Activated naive CD8-positive, alpha-beta T cell treated with anti-CD3 and anti-CD28 coated beads, Interleukin-2, amount 10 ng/mL, durations not matched to agents 7 days and 5 days (primary cell): Measurements from ENCODE around the gene GNB1. TPM values are rescaled to one million over a fixed set of nuclear protein-coding genes. Genes with fewer than 3 reads are reported as not detected.
"Not testable (repeated sequence)": the region's sequence is repeated elsewhere in the genome, so short reads cannot be mapped to it uniquely, and the experiment has no call there.

Source experiments
- ATAC-seq: fragments of 150-1000 bp; cut with Tn5 transposase; one replicate; pipeline ENCODE4 v1.10.0; 2021; ENCODE audit warnings: low read depth, moderate library complexity
- POLR2A ChIA-PET: fragments of 350-600 bp; sonication (Branson Sonifier 250); formaldehyde crosslinking; loops from one replicate; lab custom pipeline; 2021; ENCODE audit warnings: antibody characterized with exemption; lab: Charles Lee
- DNase-seq: peaks from one replicate; pipeline ENCODE4 v3.0.0; 2021
- H3K27ac Mint-ChIP-seq: one replicate; pipeline ENCODE4 v1.8.0; 2022; ENCODE audit warnings: mild to moderate bottlenecking, mixed read lengths
- H3K27me3 Mint-ChIP-seq: one replicate; pipeline ENCODE4 v1.8.0; 2022; ENCODE audit warnings: mild to moderate bottlenecking, moderate library complexity, mixed read lengths
- H3K36me3 Mint-ChIP-seq: one replicate; pipeline ENCODE4 v1.8.0; 2021; ENCODE audit warnings: mild to moderate bottlenecking, mixed read lengths
- H3K4me1 Mint-ChIP-seq: one replicate; pipeline ENCODE4 v1.8.0; 2021; ENCODE audit warnings: mixed read lengths
- H3K4me3 Mint-ChIP-seq: one replicate; pipeline ENCODE4 v1.8.0; 2022; ENCODE audit warnings: mild to moderate bottlenecking, moderate library complexity, mixed read lengths
- H3K9me3 Mint-ChIP-seq: one replicate; pipeline ENCODE4 v1.8.0; 2021; ENCODE audit warnings: mixed read lengths
- total RNA-seq, 2 experiments: library from RNA; stranded (reverse); gene quantifications; one replicate each; pipeline ENCODE4 v1.2.3, GENCODE V29; 2021

Gene GNB1
- total RNA-seq, 2 experiments from 2014 or later, result 353 to 372 TPM

DNA sequence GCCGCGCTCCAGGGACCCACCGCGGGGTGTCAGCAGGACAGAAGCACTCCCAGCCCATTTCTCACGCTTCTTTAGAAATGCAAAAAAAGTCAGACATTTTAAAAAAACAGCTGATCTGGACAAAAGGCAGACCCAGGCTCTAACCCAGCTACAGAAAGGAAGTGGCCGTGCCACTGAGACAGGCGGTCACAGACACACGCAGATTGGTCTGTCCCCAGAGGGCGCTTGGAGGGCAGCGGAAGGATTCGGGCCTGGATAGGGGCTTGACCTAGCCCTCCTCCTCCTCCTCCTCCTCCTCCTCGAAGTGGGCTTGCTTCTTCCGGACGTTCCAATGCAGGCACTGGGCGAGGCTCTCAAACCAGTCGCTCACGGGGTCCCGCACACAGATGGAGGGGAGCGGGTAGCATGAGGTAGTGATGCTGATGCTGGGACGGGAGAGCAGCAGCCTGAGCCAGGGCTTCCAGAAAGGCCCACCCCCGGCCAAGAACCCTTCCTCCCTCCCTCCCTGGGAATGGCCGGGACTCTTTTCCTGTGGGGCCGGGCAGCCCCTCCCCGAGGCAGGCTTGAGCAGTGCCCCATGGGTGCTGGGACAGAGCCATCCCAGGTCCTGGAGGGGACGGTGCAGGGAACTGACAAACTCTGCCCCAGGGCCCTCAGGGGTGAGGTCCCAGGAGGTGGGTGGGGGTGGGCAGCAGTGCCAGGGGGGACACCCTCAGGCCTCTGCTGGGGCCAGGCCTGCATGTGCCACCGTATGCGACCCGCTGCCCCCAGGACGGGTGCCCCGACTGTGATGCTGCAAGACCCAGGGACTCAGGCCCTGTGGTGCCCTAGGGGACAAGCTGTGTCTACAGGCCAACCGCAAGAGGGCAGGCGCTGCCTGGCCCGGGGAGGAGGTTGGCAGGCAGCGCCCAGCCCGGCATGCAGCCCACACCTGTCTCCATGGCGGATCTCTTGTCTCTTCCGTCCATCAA lies 138.0 kb downstream of the GNB1 start:
- no peak for ATAC-seq
- Mint-ChIP-seq H3K4me1 (peaks cover 1% of the 10 kb centered on the region), H3K27ac (no peak overlapping the region), H3K27me3 (no peaks in the 10 kb centered on the region), H3K9me3 (no peaks in the 10 kb centered on the region), H3K4me3 (no peak overlapping the region), H3K36me3 (peaks cover 2% of the 10 kb centered on the region)
- DNase-seq, result no peak
- POLR2A ChIA-PET, result no interaction called here

DNA sequence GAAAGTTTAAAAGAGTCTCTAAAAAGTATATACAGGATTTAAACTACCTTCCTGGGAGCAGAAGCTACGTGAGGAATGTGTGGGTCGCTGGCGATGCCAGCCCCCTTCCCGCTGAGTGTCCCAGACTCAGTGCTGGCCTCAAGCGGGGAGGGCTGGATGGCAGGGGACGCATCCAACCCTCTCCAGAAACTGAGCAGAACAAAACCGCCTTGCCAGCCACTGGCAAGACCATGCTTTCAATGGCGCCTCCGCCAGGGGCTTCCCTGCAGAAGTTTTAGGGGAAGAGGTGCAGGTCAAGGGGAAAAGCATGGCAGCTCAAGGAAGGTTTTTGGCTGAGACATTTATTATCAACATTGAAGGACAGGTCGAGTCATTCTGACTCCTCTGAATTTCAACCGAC lies 138.7 kb downstream of the GNB1 start:
- ATAC-seq, result no peak
- H3K27me3 Mint-ChIP-seq, result no peaks in the 10 kb centered on the region

DNA sequence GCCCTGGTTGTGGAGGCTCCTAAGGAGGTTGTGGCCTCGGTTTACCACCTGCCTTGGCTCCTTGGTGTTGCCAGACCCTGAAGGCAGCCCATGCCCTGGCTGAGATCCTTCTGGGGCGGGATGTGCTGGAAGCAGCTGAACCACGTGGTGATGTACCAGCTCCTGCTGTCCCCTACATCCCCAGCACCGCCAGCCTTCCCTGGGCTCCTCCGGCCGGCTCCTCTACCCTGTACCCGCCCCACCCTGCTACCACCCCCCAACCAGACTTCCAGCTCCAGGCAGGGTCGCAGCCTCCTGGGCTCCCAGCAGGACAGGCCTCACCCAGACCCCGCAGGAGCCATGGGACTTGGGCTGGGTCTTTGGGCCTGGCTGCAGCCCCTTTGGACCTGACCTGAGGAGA lies 140.9 kb downstream of the GNB1 start:
- H3K4me3 Mint-ChIP-seq, H3K27me3 Mint-ChIP-seq, H3K4me1 Mint-ChIP-seq, DNase-seq, POLR2A ChIA-PET, H3K27ac Mint-ChIP-seq, H3K9me3 Mint-ChIP-seq, ATAC-seq, H3K36me3 Mint-ChIP-seq: not testable (repeated sequence)

More for the DNA sequence above, 138.7 kb downstream of the GNB1 start:
- POLR2A ChIA-PET, result no interaction called here
- Mint-ChIP-seq H3K4me3 (no peak overlapping the region), H3K27ac (no peak overlapping the region), H3K9me3 (no peaks in the 10 kb centered on the region), H3K36me3 (peaks cover 2% of the 10 kb centered on the region), H3K4me1 (peaks cover 1% of the 10 kb centered on the region)
- no peak for DNase-seq

DNA sequence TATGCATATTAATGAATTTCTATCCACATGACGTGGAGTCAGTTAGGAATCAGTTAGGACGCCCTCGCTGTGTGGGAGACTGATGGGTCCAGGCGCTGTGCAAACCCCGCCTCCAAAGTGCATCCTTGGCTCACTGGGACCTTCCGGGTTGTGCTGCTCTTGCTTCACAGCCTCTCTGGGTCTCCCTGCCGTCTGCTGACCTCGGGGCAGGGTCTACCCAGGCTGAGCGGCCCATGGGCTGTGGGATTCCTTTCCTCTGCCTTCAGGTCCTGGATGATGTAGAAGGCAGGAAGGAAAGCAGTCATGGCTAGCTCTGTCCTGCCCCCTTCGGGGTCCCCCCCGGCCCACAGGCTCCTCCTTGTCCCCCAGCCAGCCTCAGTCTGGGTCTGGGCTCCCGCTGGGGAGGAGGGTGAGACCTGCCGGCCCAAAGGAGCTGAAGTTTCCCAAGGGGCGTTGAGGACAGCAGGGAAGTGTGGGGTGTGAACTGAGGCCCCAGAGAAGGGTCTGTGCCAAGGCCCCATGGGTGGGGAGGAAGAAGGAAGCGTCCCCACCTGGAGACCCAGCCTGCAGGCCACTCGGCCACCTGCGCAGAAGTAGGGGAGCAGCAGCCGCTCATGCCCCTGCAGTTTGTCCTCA lies 142.1 kb downstream of the GNB1 start:
- H3K27me3 Mint-ChIP-seq, result no peaks in the 10 kb centered on the region
- no peak overlapping the region for H3K4me3 Mint-ChIP-seq
- POLR2A ChIA-PET, result no interaction called here
- H3K27ac Mint-ChIP-seq, result no peak overlapping the region
- no peaks in the 10 kb centered on the region for H3K36me3 Mint-ChIP-seq
- peaks cover 1% of the 10 kb centered on the region for H3K4me1 Mint-ChIP-seq
- H3K9me3 Mint-ChIP-seq, result no peaks in the 10 kb centered on the region
- ATAC-seq (no peak), DNase-seq (no peak)

DNA sequence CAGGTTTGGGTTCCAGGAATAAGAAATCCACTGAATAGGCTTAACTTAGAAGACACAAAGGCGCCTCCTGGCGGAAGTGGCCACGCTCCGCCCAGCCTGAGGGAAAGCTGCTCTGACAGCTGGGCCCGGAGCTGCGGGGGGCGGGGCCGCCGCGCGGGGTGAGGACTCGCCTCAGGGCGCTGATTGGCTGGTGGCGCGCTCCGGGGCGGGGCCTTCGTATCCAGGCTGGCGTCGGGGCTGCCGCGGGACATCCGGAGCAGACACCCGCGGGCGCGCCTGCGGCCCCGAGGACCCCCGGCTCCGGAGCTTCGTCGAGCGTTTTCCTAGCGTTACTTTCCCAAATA lies 144.3 kb downstream of the GNB1 start:
- H3K36me3 Mint-ChIP-seq, H3K27me3 Mint-ChIP-seq, DNase-seq, H3K9me3 Mint-ChIP-seq, POLR2A ChIA-PET, H3K4me1 Mint-ChIP-seq: not testable (repeated sequence)
- H3K4me3 Mint-ChIP-seq, result peak overlapping the region; percentile 53
- ATAC-seq, result peak; percentile 82
- H3K27ac Mint-ChIP-seq, result peak overlapping the region; percentile 89

DNA sequence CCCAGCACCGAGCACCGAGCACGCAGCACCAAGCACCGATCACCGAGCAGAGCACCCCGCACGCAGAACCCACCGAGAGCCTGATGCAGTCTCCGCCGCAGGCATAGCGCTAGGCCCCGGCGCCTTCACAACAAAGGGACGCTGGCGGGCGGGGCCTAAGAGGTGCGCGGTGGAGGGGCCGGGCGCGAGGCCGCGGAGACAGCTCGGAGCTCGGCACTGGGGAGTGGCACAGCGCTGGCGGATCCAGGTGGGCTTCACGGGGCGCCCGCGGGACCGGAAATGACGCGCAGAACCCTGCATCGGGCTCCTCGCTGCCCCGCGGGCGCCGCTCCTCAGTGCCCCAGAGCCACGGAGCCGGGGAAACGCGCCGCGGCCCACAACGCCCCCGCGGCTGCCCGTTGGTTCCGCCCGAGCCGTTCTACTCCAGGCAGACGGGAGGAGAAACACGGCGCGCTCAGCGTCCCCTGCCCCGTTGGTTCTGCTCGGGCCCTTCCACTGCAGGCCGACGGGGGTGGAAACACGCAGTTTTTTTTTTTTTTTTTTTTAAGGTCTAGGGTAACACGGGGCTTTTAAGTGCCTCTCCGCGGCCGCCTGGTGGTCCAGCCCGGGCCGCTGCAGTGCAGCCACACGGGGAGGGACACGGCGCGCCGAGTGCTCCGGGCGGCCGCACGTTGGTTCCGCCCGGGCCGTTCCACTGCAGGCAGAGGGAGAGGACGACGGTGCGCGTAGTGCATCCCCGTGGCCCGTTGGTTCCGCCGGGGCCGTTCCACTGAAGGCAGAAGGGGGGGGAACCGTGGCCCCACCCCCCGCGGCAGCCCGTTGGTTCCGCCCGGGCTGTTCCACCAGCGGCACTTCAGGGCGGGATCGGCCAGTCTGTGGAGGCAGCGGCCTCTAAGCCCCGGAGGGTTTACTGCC lies 145.0 kb downstream of the GNB1 start:
- POLR2A ChIA-PET, H3K9me3 Mint-ChIP-seq, H3K4me1 Mint-ChIP-seq, H3K27me3 Mint-ChIP-seq, H3K36me3 Mint-ChIP-seq: not testable (repeated sequence)
- peak overlapping the region; percentile 69 for H3K4me3 Mint-ChIP-seq
- peak overlapping the region; percentile 89 for H3K27ac Mint-ChIP-seq
- DNase-seq (peak; percentile 95), ATAC-seq (peak; percentile 71)

DNA sequence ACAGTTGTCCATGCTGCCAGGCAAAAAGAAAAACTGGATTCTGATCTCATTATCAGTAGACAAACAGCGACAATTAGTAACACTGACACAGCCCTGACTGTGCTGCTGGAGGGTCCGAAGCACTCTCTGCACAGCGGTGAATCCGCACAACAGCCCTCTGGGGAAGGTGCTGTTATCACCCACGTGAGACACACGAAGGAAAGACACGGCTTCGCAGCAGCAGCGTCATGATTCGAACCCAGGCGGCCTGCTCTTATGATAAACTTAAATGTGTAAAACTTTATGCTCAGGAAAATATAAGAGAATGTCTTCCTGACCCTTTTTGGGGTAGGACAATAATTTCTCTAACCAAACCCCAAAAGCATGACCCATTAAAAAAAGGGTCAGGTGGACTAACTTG lies 148.4 kb downstream of the GNB1 start:
- H3K36me3 Mint-ChIP-seq, DNase-seq, H3K27me3 Mint-ChIP-seq, ATAC-seq, H3K9me3 Mint-ChIP-seq, H3K4me3 Mint-ChIP-seq, POLR2A ChIA-PET, H3K27ac Mint-ChIP-seq, H3K4me1 Mint-ChIP-seq: not testable (repeated sequence)

DNA sequence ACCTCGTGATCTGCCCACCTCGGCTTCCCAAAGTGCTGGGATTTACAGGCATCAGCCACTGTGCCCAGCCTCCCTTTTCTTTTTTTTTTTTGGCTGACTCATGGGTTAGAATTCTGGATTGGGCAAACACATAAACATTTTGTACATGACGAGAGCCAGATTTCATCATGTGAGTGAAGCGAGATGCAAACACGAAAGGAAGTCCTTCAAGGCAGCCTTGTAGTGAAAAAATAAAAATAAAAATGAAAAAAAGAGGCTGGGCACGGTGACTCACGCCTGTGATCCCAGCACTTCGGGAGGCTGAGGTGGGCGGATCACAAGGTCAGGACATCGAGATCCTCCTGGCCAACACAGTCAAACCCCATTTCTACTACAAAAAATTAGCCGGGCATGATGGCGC lies 149.9 kb downstream of the GNB1 start:
- H3K36me3 Mint-ChIP-seq, H3K27ac Mint-ChIP-seq, DNase-seq, POLR2A ChIA-PET, H3K4me3 Mint-ChIP-seq, H3K4me1 Mint-ChIP-seq, ATAC-seq, H3K27me3 Mint-ChIP-seq, H3K9me3 Mint-ChIP-seq: not testable (repeated sequence)

DNA sequence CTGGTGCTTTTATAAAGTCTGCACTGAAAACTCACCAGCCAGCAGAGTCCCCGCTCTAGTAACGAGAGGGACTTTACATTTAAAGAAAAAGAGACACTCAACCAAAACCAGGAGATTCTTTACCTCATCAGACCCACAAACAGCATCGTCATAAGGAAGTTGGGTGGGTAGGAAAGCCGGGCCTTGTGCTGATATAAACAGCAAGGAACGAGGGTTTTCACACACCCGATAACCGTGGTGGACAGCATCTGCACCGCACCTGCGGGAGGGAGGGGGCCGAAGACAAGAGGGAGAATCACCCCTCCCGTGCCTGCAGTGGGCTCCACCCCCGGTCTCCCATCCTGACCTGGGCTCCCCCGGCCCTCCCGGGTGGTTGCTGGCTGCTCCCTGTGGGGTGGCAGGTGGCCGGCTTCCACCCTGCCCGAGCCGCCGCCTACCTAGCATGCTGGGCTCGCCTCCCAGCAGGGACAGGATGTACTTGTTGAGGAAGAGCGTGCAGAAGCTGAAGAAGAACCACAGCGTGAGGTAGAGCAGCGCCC lies 152.0 kb downstream of the GNB1 start:
- DNase-seq, POLR2A ChIA-PET, H3K36me3 Mint-ChIP-seq, H3K9me3 Mint-ChIP-seq, H3K4me1 Mint-ChIP-seq, H3K27me3 Mint-ChIP-seq, H3K27ac Mint-ChIP-seq, H3K4me3 Mint-ChIP-seq: not testable (repeated sequence)
- ATAC-seq, result peak; percentile 64

DNA sequence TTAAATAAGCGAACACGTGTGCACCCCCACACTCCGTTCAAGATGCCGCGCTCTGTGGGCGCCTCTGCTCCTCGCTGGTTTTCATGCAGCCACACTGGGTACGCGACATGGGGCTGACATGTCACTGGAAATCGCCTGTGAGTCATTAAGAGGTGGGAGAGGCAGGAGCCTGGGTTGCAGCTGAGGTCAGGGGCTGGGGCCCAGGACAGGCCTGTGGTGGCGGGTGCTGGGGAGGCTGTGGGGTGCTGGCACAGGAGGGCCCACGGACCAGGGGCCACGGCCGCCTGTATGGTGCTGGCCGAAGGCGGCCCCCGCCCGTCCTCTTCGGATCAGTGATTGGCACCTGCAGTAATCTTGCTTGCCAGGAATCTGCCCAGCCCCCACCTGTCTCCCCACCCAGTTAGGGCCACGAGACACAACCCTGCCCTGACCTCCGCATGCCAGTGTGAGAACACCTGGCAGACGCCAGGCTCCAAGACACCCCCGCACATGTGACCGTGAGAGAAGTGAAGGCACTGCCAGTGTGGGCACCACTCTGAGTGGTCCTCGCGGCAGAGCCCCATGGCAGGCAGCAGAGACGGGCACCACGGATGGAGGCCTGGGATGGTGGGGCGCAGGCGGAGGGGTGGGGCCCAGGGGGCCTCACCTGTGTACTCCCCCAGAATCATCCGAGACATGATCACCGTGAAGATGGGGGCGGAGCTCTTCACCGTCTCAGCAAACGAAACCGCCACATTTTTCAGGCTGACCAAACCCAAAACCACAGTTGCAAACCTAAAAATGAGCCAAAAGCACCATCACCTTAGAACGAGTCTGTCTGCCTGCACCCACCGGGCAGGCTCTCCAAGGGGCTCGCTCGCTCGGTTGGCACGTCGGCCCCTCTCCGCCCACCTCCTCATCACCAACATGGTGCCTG lies 153.0 kb downstream of the GNB1 start:
- H3K9me3 Mint-ChIP-seq, H3K27me3 Mint-ChIP-seq, DNase-seq, H3K4me1 Mint-ChIP-seq, H3K36me3 Mint-ChIP-seq, POLR2A ChIA-PET, ATAC-seq, H3K27ac Mint-ChIP-seq, H3K4me3 Mint-ChIP-seq: not testable (repeated sequence)
